HepG2 (cell line): ENCODE measurements around the gene DNM1L. TPM values are rescaled to one million over a fixed set of nuclear protein-coding genes. Genes with fewer than 3 reads are reported as not detected.

Experiments used
- ATAC-seq: fragments of 200-7000 bp; cut with Tn5 transposase; 3 replicates; pipeline ENCODE4 v1.9.1; 2020; ENCODE audit warnings: mild to moderate bottlenecking, moderate library complexity
- BruUV-seq: library from RNA; stranded (reverse); fragments of 400-500 nt; replicated peaks from 2 replicates; lab custom pipeline; 2021; lab: Mats Ljungman, UMichigan
- CTCF ChIA-PET: fragments of 300-600 bp; formaldehyde crosslinking; extraction: SDS; loops from one replicate; lab custom pipeline; 2021; ENCODE audit warnings: low total read pairs, inconsistent platforms, low intra/inter-chr PET ratio; lab: Yijun Ruan, JAX
- POLR2A ChIA-PET: fragments of 350-600 bp; sonication (Branson Sonifier 250); formaldehyde crosslinking; loops from one replicate; lab custom pipeline; 2020; ENCODE audit warnings: antibody characterized with exemption, inconsistent platforms; lab: Yijun Ruan, JAX
- DNase-seq: peaks from one replicate; pipeline ENCODE4 v3.0.0-alpha.2; 2015; ENCODE audit warnings: low spot score
- FAIRE-seq: peaks from 3 replicates; lab custom pipeline; 2011; peaks lifted over from hg19 to GRCh38; lab: Jason Lieb, UNC
- H2AFZ ChIP-seq: one replicate; pipeline ENCODE4 v1.6.1; 2011; ENCODE audit warnings: low read length, inconsistent platforms
- H3K27ac ChIP-seq: fragments of 300-600 bp; 3 replicates; pipeline ENCODE4 v1.8.0; 2011; ENCODE audit warnings: mixed run types, mild to moderate bottlenecking, mixed read lengths, low read length, inconsistent platforms; ENCODE audit not compliant: insufficient read depth; ENCODE audit errors: extremely low read length
- H3K27me3 ChIP-seq, 2 experiments: fragments of 200-600 bp in 1 of 2; 2 replicates in 1 of 2; 3 replicates in 1 of 2; pipeline versions ENCODE4 v1.6.0 to v1.8.0; 2011; ENCODE audit warnings: low read length in 2 of 2, mild to moderate bottlenecking in 2 of 2, moderate library complexity in 2 of 2, inconsistent platforms in 1 of 2; ENCODE audit not compliant: insufficient read depth in 2 of 2, control insufficient read depth in 1 of 2
- H3K36me3 ChIP-seq, 2 experiments: fragments of 200-600 bp in 1 of 2; replicated peaks in 1 of 2; 2 replicates in 1 of 2; 3 replicates in 1 of 2; pipeline versions ENCODE4 v1.5.1 to v1.8.0; 2011; ENCODE audit warnings: low read length in 2 of 2, inconsistent platforms in 1 of 2; ENCODE audit not compliant: insufficient read depth in 2 of 2, control insufficient read depth in 1 of 2
- H3K4me1 ChIP-seq: 2 replicates; pipeline ENCODE4 v1.5.1; 2012; ENCODE audit warnings: low read length, inconsistent platforms; ENCODE audit not compliant: insufficient read depth
- H3K4me2 ChIP-seq: 2 replicates; pipeline ENCODE4 v1.6.0; 2011; ENCODE audit warnings: low read depth, low read length, inconsistent platforms
- H3K4me3 ChIP-seq, 3 experiments: fragments of 200-600 bp in 1 of 3; sonication (generic), shearing (Covaris generic) in 1 of 3; replicated peaks in 1 of 3; 2 replicates each; pipeline ENCODE4 v1.5.1; 2011 to 2016; ENCODE audit warnings: low read length in 3 of 3, inconsistent platforms in 2 of 3, low read depth in 2 of 3, mild to moderate bottlenecking in 2 of 3, control low read depth in 1 of 3, mixed read lengths in 1 of 3; ENCODE audit not compliant: insufficient read depth in 1 of 3
- H3K79me2 ChIP-seq: one replicate; pipeline ENCODE4 v1.6.1; 2011; ENCODE audit warnings: low read length, inconsistent platforms; ENCODE audit not compliant: insufficient read depth
- H3K9ac ChIP-seq: 2 replicates; pipeline ENCODE4 v1.6.0; 2011; ENCODE audit warnings: mild to moderate bottlenecking, low read depth, low read length, inconsistent platforms; ENCODE audit not compliant: insufficient read depth
- H3K9me3 ChIP-seq: 2 replicates; pipeline ENCODE4 v1.5.1; 2012; ENCODE audit warnings: mild to moderate bottlenecking, low read length
- H4K20me1 ChIP-seq: 2 replicates; pipeline ENCODE4 v1.6.0; 2011; ENCODE audit warnings: inconsistent platforms, mild to moderate bottlenecking, low read length, moderate library complexity; ENCODE audit not compliant: insufficient read depth
- KLF9 ChIP-seq: IDR thresholded peaks from 2 replicates; pipeline ENCODE4 v1.6.1; 2016; ENCODE audit warnings: low read depth
- RERE ChIP-seq: IDR thresholded peaks from 2 replicates; pipeline ENCODE4 v1.6.1; 2016; ENCODE audit warnings: low read depth, missing genetic modification reagents, missing compliant biosample characterization
- ZNF44 ChIP-seq: sonication (generic); formaldehyde crosslinking; IDR thresholded peaks from 2 replicates; pipeline ENCODE4 v1.5.1; 2020; ENCODE audit warnings: mild to moderate bottlenecking, missing genetic modification reagents
- ZNF780A ChIP-seq: sonication (generic); formaldehyde crosslinking; IDR thresholded peaks from 2 replicates; pipeline ENCODE4 v1.8.0; 2022; ENCODE audit warnings: mild to moderate bottlenecking, missing genetic modification reagents, moderate library complexity
- WGBS: methylation state at CpG from one replicate; pipeline ENCODE4 v1.1.6; 2017; ENCODE audit warnings: low lambda C conversion rate; 5-methylcytosine and 5-hydroxymethylcytosine counted together
- in situ Hi-C: cut with HindIII; loops from 2 replicates; pipeline ENCODE4 v1.10.0; 2017; ENCODE audit warnings: low pct_unique_long_range_greater_than_20kb; ENCODE audit not compliant: extremely low pct_ligation_motif_present
- intact Hi-C: fragments of 100-400 bp; cut with micrococcal nuclease; formaldehyde crosslinking; loops from one replicate; pipeline ENCODE4 v1.10.0; 2022; ENCODE audit not compliant: unreplicated experiment
- polyA plus RNA-seq, 8 experiments: library from polyadenylated mRNA; depleted of rRNA in 3 of 8; stranded (reverse) in 7 of 8; unstranded in 1 of 8; fragments of >200 nt; fragmentation: Illumina TruSeq in 4 of 8; extraction: Trizol in 4 of 8; gene quantifications; 2 replicates each; pipeline versions ENCODE4 v1.2.1 to v1.2.3, GENCODE V29; 2011 to 2016; ENCODE audit warnings: low read depth in 4 of 8, missing spikeins in 1 of 8, mixed read lengths in 1 of 8; ENCODE audit not compliant: insufficient read depth in 1 of 8
- total RNA-seq, 5 experiments: library from RNA; depleted of rRNA; stranded (reverse); fragments of >200 nt; fragmentation: Illumina TruSeq; extraction: Trizol; gene quantifications; 2 replicates each; pipeline ENCODE4 v1.2.3, GENCODE V29; 2016; ENCODE audit warnings: low read depth in 1 of 5
- TF ChIP-seq, protein P1 (sequence below): sonication (generic); formaldehyde crosslinking; IDR thresholded peaks from 2 replicates; pipeline ENCODE4 v1.4.0; 2020; ENCODE audit warnings: missing genetic modification reagents

The DNM1L gene
- total and polyA plus RNA-seq, 2 of the 13 experiments (the other 11 are each of a cell fraction or from before 2014, with no cell fraction given), result 35.9 to 65.8 TPM

DNA sequence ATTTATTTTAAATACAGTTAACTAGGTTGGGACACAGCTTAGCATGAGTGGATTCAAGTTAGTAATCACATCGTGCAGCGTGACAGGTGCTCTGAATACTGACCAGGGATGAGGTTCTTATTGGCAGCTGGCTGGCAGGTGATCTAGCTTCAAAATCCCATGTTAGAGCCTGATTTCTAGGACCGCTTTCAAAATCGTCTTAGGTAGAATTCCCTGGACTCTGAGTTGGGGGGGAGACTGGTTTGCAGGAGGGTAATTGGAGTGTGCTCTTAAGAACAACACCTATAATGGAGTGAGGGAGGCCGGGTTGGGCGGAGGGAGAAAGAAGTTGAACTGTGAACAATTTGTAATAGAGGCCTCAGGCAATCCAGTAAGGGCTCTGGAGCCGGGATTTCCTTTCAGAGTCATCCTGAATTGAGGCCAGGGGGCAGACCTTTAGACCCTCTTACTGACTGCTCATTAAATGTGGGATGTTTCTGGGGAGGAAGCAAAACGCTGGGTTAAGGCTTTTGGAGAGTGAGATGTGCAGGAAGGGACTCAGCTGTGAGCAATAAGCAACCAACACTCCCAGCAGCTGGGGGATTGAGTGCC lies 77.5 kb downstream of the DNM1L start:
- H3K4me3 ChIP-seq, result peak overlapping the region in 2 of 3 experiments; percentile 86 to 91; a peak in 4 of 6 replicates
- peak overlapping the region; percentile 90; the same call in 1 of the 2 replicates for H3K9ac ChIP-seq
- WGBS, result 11% methylated on average over 8 of the region's 8 CpGs
- peak overlapping the region; percentile 78 for H2AFZ ChIP-seq
- POLR2A ChIA-PET, result interaction anchor here (0.8 to 2.0 kb wide), 5 partner anchors 79 to 1265 kb away, joined by 4 to 31 read pairs (median 13); partner anchors contain the start of genes ALG10, DNM1L and PKP2
- intact Hi-C loops, result loop anchor here (1.0 to 10.0 kb wide), 4 partner anchors 108 to 648 kb away; no protein-coding TSS in a partner anchor
- peak; percentile 2; the same call in 1 of the 3 replicates for ATAC-seq
- CTCF ChIA-PET, result interaction anchor here (1.4 to 2.8 kb wide), 3 partner anchors 162 to 1265 kb away, joined by 4 to 25 read pairs (median 14); partner anchors contain the start of gene ALG10
- H4K20me1 ChIP-seq, result no peaks in the 10 kb centered on the region
- no peak overlapping the region for H3K27ac ChIP-seq
- H3K79me2 ChIP-seq, result peaks cover 29% of the 10 kb centered on the region
- peaks cover 0 to 6% of the 10 kb centered on the region in 2 experiments; a peak in 2 of 5 replicates for H3K27me3 ChIP-seq
- DNase-seq, result no peak
- H3K4me1 ChIP-seq, result peaks cover 30% of the 10 kb centered on the region
- peak overlapping the region; percentile 80 for H3K4me2 ChIP-seq
- H3K9me3 ChIP-seq, result no peaks in the 10 kb centered on the region
- no peak for FAIRE-seq
- no TSS peak for BruUV-seq
- in situ Hi-C loops, result loop anchor here (5.0 to 25.0 kb wide), 3 partner anchors 146 to 1266 kb away; partner anchors contain the start of gene ALG10
- peaks cover 2 to 12% of the 10 kb centered on the region in 2 experiments; a peak in 3 of 5 replicates for H3K36me3 ChIP-seq
- TF ChIP-seq ZNF44 (CRISPR knock-in tag) (0 out of 2 replicates have a peak, but pooled peaks have one; percentile 28), KLF9 (CRISPR knock-in tag) (0 out of 2 replicates have a peak, but pooled peaks have one; percentile 8), RERE (CRISPR knock-in tag) (no peak), ZNF780A (CRISPR knock-in tag) (no peak)
- TF ChIP-seq, protein P1, sequence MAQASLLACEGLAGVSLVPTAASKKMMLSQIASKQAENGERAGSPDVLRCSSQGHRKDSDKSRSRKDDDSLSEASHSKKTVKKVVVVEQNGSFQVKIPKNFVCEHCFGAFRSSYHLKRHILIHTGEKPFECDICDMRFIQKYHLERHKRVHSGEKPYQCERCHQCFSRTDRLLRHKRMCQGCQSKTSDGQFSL (CRISPR knock-in tag), result no peak
